Astrocyte of the spinal cord (primary cell): ENCODE measurements around the gene PACC1.

Source experiments
- DNase-seq: peaks from one replicate; pipeline ENCODE4 v3.0.0; 2011; ENCODE audit warnings: low read depth, low spot score
- H3K4me3 ChIP-seq: 2 replicates; pipeline ENCODE4 v1.5.1; 2011; ENCODE audit warnings: low read depth, mild to moderate bottlenecking, low read length, moderate library complexity
- in situ Hi-C: cut with HindIII; loops from 2 replicates; pipeline ENCODE4 v1.10.0; 2017; ENCODE audit warnings: low sequenced_read_pairs
- TF ChIP-seq, protein P1 (sequence below): IDR thresholded peaks from 2 replicates; pipeline ENCODE4 v1.5.1; 2012; ENCODE audit warnings: low read depth, mild to moderate bottlenecking, low read length, inconsistent platforms

The PACC1 gene

DNA sequence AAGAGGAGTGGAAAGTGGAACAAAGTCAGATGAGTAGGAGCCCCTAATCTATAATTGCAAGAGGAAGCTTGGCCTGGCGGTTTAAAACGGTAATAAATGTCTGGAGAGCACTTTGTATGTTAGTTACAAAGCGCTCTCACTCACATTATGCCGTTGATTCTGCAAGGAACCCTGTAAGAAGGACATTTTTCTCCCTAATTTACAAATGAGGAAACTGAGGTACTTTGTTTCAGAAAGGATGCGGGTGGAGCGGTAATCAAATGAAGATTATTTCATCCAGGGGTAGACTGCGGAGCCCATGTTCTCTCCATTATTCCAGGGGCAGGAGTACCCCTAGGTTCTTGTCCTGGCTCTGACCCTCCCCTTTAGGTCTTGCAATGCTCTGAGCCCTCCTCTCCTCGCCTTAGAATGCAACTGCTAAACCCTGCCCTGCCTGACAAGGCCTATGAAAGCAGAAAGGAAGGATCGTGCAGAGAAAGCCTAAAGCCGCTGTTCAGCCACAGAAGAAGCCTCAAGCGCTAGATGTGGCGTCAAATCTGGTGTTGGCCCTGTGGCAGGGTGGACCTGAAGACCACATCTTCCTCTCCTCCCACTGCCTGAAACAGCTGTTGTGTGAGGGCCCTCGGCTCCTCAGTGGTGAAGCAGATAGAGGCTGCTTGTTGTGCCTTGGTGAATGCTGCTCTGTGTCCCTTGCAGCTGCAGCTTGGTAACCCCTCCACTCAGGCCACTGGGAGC is 588 bp upstream of the PACC1 start:
- in situ Hi-C loops = no loop called here
- TF ChIP-seq, protein P1, sequence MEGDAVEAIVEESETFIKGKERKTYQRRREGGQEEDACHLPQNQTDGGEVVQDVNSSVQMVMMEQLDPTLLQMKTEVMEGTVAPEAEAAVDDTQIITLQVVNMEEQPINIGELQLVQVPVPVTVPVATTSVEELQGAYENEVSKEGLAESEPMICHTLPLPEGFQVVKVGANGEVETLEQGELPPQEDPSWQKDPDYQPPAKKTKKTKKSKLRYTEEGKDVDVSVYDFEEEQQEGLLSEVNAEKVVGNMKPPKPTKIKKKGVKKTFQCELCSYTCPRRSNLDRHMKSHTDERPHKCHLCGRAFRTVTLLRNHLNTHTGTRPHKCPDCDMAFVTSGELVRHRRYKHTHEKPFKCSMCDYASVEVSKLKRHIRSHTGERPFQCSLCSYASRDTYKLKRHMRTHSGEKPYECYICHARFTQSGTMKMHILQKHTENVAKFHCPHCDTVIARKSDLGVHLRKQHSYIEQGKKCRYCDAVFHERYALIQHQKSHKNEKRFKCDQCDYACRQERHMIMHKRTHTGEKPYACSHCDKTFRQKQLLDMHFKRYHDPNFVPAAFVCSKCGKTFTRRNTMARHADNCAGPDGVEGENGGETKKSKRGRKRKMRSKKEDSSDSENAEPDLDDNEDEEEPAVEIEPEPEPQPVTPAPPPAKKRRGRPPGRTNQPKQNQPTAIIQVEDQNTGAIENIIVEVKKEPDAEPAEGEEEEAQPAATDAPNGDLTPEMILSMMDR = no peak
- DNase-seq = no peak
- H3K4me3 ChIP-seq = peak overlapping the region; percentile 82

DNA sequence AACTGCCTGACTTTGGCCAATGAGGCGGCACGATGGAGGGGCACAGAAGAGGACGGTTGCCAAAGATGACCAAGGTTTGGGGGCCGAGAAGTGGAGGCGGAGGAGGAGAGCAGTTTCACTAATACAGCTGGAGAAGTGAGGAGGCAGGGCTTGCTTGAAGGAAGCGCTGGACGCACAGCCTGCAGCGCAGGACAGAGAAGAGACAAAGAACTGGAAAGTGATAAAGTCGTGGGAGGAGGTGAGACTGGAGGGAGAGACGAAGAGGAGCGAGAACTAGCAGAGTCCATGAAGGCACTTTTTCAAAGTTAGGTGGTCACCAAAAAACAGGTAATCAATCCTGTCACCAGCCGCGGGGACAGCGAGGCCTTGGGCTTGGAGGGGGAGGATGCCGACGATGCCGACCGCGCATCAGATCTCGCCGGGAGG is 771 bp downstream of the PACC1 start:
- TF ChIP-seq, protein P1 = no peak
- DNase-seq = peak; percentile 23
- in situ Hi-C loops = no loop called here
- H3K4me3 ChIP-seq = peak overlapping the region; percentile 82

- TF ChIP-seq, protein P1 = no peak
- DNase-seq = no peak
- in situ Hi-C loops = no loop called here
Measured at GRCh38 chr1:212412374-212412773, 2.3 kb downstream of the PACC1 start.

DNA sequence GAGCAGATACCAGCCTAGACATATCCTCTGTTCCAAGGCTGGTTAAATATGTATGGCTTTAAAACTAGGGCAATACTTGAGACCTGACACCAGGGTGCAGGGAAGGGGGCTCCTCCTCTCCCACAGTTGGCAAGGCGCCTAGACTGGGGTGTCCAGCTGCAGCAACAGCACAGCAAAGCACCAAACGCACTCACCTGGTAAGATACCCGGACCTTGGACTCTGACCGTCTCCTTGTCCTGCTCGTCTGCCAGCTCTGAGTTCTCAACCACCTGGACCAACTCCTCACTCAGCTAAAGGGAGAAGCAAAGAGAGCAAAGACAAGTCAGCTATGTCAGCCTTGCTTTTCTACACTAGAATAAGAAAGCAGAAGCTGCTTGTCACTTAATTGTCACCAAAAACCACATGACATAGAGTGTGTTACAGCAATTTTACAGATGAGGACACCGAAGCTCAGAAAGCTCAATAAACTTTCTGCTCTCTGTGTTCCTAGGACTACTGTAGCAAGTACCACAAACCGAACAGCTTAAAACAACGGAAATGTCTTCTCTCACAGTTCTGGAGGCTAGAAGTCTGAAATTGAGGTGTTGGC is 4.4 kb downstream of the PACC1 start:
- TF ChIP-seq, protein P1 = no peak
- in situ Hi-C loops = no loop called here
- DNase-seq = no peak
- H3K4me3 ChIP-seq = no peak overlapping the region

More at GRCh38 chr1:212412374-212412773, 2.3 kb downstream of the PACC1 start:
- no peak overlapping the region for H3K4me3 ChIP-seq

- TF ChIP-seq, protein P1 = no peak
- in situ Hi-C loops = no loop called here
- DNase-seq = no peak
- H3K4me3 ChIP-seq = no peak overlapping the region
Measured at GRCh38 chr1:212402666-212403321, 11.9 kb downstream of the PACC1 start.

- peak; percentile 6 for DNase-seq
- in situ Hi-C loops = no loop called here
- H3K4me3 ChIP-seq = no peak overlapping the region
- TF ChIP-seq, protein P1 = no peak
Measured at GRCh38 chr1:212401838-212402582, 12.7 kb downstream of the PACC1 start.
